Measurements from ENCODE around the gene BMAL2. TPM values are rescaled to one million over a fixed set of nuclear protein-coding genes. Genes with fewer than 3 reads are reported as not detected.

Gene BMAL2
- total RNA-seq, 6 donors from 2014 or later: 2.1 to 7.5 (median 3.1) TPM

GRCh38 chr12:27309995-27310315 lies 22.7 kb upstream of the BMAL2 start:
- Histone ChIP-seq H3K36me3 (peaks cover 7 to 58% (median 13%) of the 10 kb centered on the region in 4 donors), H3K27ac (no peak overlapping the region), H3K9me3 (no peaks in the 10 kb centered on the region), H3K27me3 (no peaks in the 10 kb centered on the region), H3K4me1 (no peaks in the 10 kb centered on the region), H3K4me3 (no peak overlapping the region)
- ATAC-seq (ENCODE audit: low FRiP score in 2 of 2) (no peak), DNase-seq (no peak)
- TF ChIP-seq POLR2AphosphoS5 (IDR thresholded peaks at IDR 0.05) (no peak), EP300 (IDR thresholded peaks at IDR 0.05) (no peak), POLR2A (IDR thresholded peaks at IDR 0.05) (no peak)
- TF ChIP-seq, protein P1, sequence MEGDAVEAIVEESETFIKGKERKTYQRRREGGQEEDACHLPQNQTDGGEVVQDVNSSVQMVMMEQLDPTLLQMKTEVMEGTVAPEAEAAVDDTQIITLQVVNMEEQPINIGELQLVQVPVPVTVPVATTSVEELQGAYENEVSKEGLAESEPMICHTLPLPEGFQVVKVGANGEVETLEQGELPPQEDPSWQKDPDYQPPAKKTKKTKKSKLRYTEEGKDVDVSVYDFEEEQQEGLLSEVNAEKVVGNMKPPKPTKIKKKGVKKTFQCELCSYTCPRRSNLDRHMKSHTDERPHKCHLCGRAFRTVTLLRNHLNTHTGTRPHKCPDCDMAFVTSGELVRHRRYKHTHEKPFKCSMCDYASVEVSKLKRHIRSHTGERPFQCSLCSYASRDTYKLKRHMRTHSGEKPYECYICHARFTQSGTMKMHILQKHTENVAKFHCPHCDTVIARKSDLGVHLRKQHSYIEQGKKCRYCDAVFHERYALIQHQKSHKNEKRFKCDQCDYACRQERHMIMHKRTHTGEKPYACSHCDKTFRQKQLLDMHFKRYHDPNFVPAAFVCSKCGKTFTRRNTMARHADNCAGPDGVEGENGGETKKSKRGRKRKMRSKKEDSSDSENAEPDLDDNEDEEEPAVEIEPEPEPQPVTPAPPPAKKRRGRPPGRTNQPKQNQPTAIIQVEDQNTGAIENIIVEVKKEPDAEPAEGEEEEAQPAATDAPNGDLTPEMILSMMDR (IDR thresholded peaks at IDR 0.05): no peak
- WGBS, 2 donors: 96 to 97% methylated on average over 1 of the region's 1 CpG

GRCh38 chr12:27316947-27317346 lies 15.7 kb upstream of the BMAL2 start:
- H3K9me3 ChIP-seq: no peaks in the 10 kb centered on the region
- H3K27ac ChIP-seq: no peak overlapping the region
- DNase-seq (no peak), ATAC-seq (ENCODE audit: low FRiP score in 2 of 2) (no peak)
- H3K4me1 ChIP-seq: no peaks in the 10 kb centered on the region
- H3K4me3 ChIP-seq: no peak overlapping the region
- peaks cover 0 to 86% (median 16%) of the 10 kb centered on the region in 4 donors for H3K36me3 ChIP-seq
- no peak for TF ChIP-seq EP300 (IDR thresholded peaks at IDR 0.05)
- no peak for TF ChIP-seq POLR2AphosphoS5 (IDR thresholded peaks at IDR 0.05)
- TF ChIP-seq, protein P1 (IDR thresholded peaks at IDR 0.05): no peak
- no peak for TF ChIP-seq POLR2A (IDR thresholded peaks at IDR 0.05)
- H3K27me3 ChIP-seq: no peaks in the 10 kb centered on the region
- WGBS, 2 donors: 95 to 96% methylated on average over 1 of the region's 1 CpG

DNA sequence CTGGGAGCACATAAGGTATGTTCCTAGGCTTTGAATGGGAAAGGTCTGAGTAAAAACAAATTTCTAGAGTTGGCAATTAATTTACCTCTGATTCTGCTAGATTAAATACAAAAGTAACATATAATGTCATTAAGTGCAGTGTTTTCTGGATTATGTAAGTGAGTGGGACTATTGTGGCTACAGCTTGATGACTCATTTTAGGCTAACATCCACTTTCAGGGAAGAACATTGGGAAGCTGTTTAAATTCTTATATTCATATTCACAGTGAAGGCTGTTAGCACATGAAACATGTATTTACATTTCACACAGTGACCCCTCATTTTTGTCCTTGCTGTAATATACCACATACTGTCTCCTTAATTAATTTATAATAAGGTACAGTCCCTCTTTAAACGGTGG lies 13.2 kb upstream of the BMAL2 start:
- Histone ChIP-seq H3K4me1 (no peaks in the 10 kb centered on the region), H3K27ac (no peak overlapping the region), H3K9me3 (no peaks in the 10 kb centered on the region), H3K36me3 (peaks cover 0 to 81% (median 26%) of the 10 kb centered on the region in 4 donors), H3K27me3 (no peaks in the 10 kb centered on the region), H3K4me3 (no peak overlapping the region)
- TF ChIP-seq EP300 (IDR thresholded peaks at IDR 0.05): no peak
- no peak for ATAC-seq (ENCODE audit: low FRiP score in 2 of 2)
- DNase-seq: no peak
- 50 to 80% methylated on average over 1 of the region's 1 CpG for WGBS, 2 donors

GRCh38 chr12:27319848-27320247 lies 12.8 kb upstream of the BMAL2 start:
- no peaks in the 10 kb centered on the region for H3K27me3 ChIP-seq
- H3K27ac ChIP-seq: no peak overlapping the region
- H3K9me3 ChIP-seq: no peaks in the 10 kb centered on the region
- DNase-seq: no peak
- ATAC-seq (ENCODE audit: low FRiP score in 2 of 2): no peak
- TF ChIP-seq EP300 (IDR thresholded peaks at IDR 0.05) (no peak), POLR2AphosphoS5 (IDR thresholded peaks at IDR 0.05) (no peak), POLR2A (IDR thresholded peaks at IDR 0.05) (no peak)
- TF ChIP-seq, protein P1 (IDR thresholded peaks at IDR 0.05): no peak
- 94 to 100% methylated on average over 2 of the region's 2 CpGs for WGBS, 2 donors
- H3K4me3 ChIP-seq: no peak overlapping the region
- H3K4me1 ChIP-seq: no peaks in the 10 kb centered on the region
- peaks cover 0 to 76% (median 26%) of the 10 kb centered on the region in 4 donors for H3K36me3 ChIP-seq

GRCh38 chr12:27324530-27324929 lies 8.1 kb upstream of the BMAL2 start:
- TF ChIP-seq, protein P1 (IDR thresholded peaks at IDR 0.05): no peak
- TF ChIP-seq POLR2AphosphoS5 (IDR thresholded peaks at IDR 0.05) (no peak), EP300 (IDR thresholded peaks at IDR 0.05) (no peak), POLR2A (IDR thresholded peaks at IDR 0.05) (no peak)
- Histone ChIP-seq H3K4me1 (no peaks in the 10 kb centered on the region), H3K27ac (no peak overlapping the region), H3K36me3 (peaks cover 0 to 52% (median 22%) of the 10 kb centered on the region in 4 donors), H3K27me3 (no peaks in the 10 kb centered on the region), H3K4me3 (no peak overlapping the region), H3K9me3 (no peaks in the 10 kb centered on the region)
- DNase-seq (no peak), ATAC-seq (ENCODE audit: low FRiP score in 2 of 2) (no peak)

All from upper lobe of left lung (tissue), 6 donors.